Large intestine (tissue), 3 donors: ENCODE measurements around the gene RGN. TPM values are rescaled to one million over a fixed set of nuclear protein-coding genes. Genes with fewer than 3 reads are reported as not detected.
"Not testable (repeated sequence)": the region's sequence is repeated elsewhere in the genome, so short reads cannot be mapped to it uniquely, and the experiment has no call there.

Experiments used
- DNase-seq, 2 donors: peaks; one replicate each; pipeline versions ENCODE4 v3.0.0 to v3.0.0-alpha.2; 2013
- H3K27ac ChIP-seq: one replicate; pipeline ENCODE4 v1.5.1; 2013; ENCODE audit warnings: low read length
- H3K27me3 ChIP-seq: 2 replicates; pipeline ENCODE4 v1.6.1; 2013; ENCODE audit warnings: low read length; ENCODE audit not compliant: control insufficient read depth, insufficient read depth
- H3K36me3 ChIP-seq: 2 replicates; pipeline ENCODE4 v1.6.1; 2013; ENCODE audit warnings: low read length; ENCODE audit not compliant: control insufficient read depth, insufficient read depth
- H3K4me1 ChIP-seq: one replicate; pipeline ENCODE4 v1.6.1; 2013; ENCODE audit warnings: low read length; ENCODE audit not compliant: control insufficient read depth, insufficient read depth
- H3K4me3 ChIP-seq: one replicate; pipeline ENCODE4 v1.5.1; 2013; ENCODE audit warnings: low read length
- H3K9me3 ChIP-seq: one replicate; pipeline ENCODE4 v1.6.1; 2013; ENCODE audit warnings: mild to moderate bottlenecking, low read depth, low read length, moderate library complexity; ENCODE audit not compliant: control insufficient read depth
- WGBS: methylation state at CpG from one replicate; pipeline ENCODE4 v1.1.5; 2013; ENCODE audit warnings: low lambda C conversion rate; ENCODE audit not compliant: insufficient coverage; 5-methylcytosine and 5-hydroxymethylcytosine counted together
- polyA plus RNA-seq: library from polyadenylated mRNA; unstranded; fragments of 120-200 nt; gene quantifications from one replicate; pipeline ENCODE4 v1.2.1, GENCODE V29; 2013

Gene RGN
- polyA plus RNA-seq, 1 donor = 170 TPM

GRCh38 chrX:47112316-47112954, 34.2 kb downstream of the RGN start:
- Histone ChIP-seq H3K27me3 (no peaks in the 10 kb centered on the region), H3K9me3 (no peaks in the 10 kb centered on the region), H3K4me1 (no peaks in the 10 kb centered on the region), H3K27ac (no peak overlapping the region), H3K4me3 (no peak overlapping the region), H3K36me3 (no peaks in the 10 kb centered on the region)
- DNase-seq = no peak
- WGBS = no CpG with 5 or more reads among the region's 9 CpGs

DNA sequence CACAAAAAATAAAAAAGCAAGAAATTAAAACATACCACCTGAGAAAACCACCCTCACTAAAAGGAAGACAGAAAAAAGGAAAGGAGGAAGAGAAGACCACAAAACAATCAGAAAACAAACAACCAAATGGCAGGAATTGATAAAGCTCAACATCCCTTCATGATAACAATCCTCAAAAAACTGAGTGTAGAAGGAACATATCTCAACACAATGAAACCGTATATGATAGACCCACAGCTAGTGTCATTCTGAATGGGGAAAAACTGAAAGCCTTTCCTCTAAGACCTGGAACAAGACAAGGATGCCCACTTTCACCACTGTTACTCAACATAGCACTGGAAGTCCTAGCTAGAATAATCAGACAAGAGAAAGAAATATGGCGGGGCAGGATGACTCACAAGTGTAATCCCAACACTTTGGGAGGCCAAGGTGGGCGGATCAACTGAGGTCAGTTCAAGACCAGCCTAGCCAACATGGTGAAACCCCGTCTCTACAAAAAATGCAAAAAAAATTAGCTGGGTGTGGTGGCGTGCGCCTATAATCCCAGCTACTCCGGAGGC, 38.4 kb downstream of the RGN start:
- no CpG with 5 or more reads among the region's 7 CpGs for WGBS
- not testable (repeated sequence) for H3K9me3 ChIP-seq, H3K4me1 ChIP-seq, H3K27ac ChIP-seq, DNase-seq, H3K4me3 ChIP-seq, H3K36me3 ChIP-seq, H3K27me3 ChIP-seq

DNA sequence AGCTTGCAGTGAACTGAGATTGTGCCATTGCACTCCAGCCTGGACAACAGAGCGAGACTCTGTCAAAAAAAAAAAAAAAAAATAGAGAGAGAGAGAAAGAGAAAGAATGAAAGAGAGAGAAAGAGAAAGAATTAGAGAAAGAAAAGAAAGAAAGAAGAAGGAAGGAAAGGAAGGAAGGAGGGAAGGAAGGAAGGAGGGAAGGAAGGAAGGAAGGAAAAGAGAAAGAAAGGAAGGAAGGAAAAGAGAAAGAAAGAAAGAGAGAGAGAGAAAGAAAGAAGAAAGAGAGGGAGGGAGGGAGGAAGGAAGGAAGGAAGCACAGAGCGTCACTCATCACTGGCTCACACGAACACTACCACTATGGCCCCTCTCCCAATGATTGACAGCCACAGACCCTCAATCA, 46.2 kb downstream of the RGN start:
- H3K9me3 ChIP-seq, DNase-seq: not testable (repeated sequence)
- 100% methylated on average over 1 of the region's 3 CpGs for WGBS

GRCh38 chrX:47129157-47129898, 51.1 kb downstream of the RGN start:
- Histone ChIP-seq H3K27ac (peak overlapping the region; percentile 91), H3K4me3 (peak overlapping the region; percentile 77), H3K36me3 (no peaks in the 10 kb centered on the region), H3K4me1 (no peaks in the 10 kb centered on the region), H3K9me3 (no peaks in the 10 kb centered on the region), H3K27me3 (no peaks in the 10 kb centered on the region)
- WGBS = no CpG with 5 or more reads among the region's 31 CpGs
- DNase-seq = peak; percentile 92 to 98

More for the DNA sequence above, 46.2 kb downstream of the RGN start:
- not testable (repeated sequence) for H3K27ac ChIP-seq, H3K27me3 ChIP-seq, H3K36me3 ChIP-seq, H3K4me1 ChIP-seq, H3K4me3 ChIP-seq

DNA sequence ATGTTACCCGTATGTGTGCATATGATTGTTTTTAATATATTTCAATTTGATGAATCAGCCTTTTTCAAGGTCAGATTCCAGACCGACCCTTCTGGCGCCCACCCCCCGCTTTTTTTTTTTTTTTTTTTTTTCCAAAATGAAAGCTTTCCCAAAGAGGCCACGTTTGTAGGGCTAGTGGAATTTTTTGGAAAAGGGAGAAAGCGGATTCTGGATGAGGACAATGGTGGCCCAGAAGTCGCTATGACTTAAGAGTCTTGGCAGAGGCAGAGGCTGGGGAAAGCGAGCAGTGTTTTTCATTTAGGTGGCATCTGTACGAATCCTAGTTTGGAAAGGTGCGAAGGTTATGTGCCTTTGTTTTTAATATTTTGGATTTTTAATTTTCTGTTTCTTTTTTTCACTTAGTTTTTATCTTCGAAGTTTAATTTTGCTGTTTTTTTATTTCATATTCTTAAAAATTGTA, 51.7 kb downstream of the RGN start:
- Histone ChIP-seq H3K27me3 (no peaks in the 10 kb centered on the region), H3K36me3 (no peaks in the 10 kb centered on the region), H3K27ac (peak overlapping the region; percentile 91), H3K4me1 (no peaks in the 10 kb centered on the region), H3K4me3 (peak overlapping the region; percentile 77), H3K9me3 (no peaks in the 10 kb centered on the region)
- DNase-seq = no peak
- WGBS = 76% methylated on average over 3 of the region's 11 CpGs

DNA sequence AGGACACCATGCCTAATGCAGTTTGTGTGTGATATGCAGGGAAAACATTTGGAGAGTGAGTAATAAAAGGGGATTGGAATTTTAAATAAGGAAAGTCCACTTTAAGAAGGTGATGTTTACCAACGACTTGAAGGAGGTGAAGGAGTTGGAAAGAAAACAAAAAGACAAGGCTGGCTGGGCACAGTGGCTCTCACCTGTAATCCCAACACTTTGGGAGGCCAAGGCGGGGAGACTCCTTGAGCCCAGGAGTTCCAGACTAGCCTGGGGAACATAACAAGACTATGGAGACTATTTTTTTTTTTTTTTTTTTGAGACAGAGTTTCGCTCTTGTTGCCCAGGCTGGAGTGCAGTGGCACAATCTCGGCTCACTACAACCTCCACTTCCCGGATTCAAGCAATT, 55.2 kb downstream of the RGN start:
- Histone ChIP-seq H3K27ac (no peak overlapping the region), H3K4me3 (no peak overlapping the region), H3K9me3 (no peaks in the 10 kb centered on the region), H3K27me3 (no peaks in the 10 kb centered on the region), H3K4me1 (no peaks in the 10 kb centered on the region), H3K36me3 (no peaks in the 10 kb centered on the region)
- no CpG with 5 or more reads among the region's 5 CpGs for WGBS
- no peak for DNase-seq

DNA sequence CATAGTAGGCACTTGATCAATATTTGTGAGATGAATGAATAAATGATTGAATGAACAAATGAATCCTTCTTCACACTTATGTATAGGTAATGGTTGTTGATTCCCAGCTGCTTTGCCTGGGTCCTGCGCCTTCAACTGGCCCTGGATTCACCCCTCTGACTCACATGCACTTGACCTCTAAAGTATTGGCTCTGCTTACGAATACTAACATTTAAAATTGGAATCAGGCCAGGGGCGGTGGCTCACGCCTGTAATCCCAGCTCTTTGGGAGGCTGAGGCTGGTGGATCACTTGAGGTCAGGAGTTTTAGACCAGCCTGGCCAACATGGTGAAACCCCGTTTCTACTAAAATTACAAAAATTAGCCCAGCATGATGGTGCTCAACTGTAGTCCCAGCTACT, 57.4 kb downstream of the RGN start:
- WGBS = no CpG with 5 or more reads among the region's 5 CpGs
- H3K27me3 ChIP-seq, H3K27ac ChIP-seq, H3K4me3 ChIP-seq, H3K36me3 ChIP-seq, H3K9me3 ChIP-seq, H3K4me1 ChIP-seq, DNase-seq: not testable (repeated sequence)

DNA sequence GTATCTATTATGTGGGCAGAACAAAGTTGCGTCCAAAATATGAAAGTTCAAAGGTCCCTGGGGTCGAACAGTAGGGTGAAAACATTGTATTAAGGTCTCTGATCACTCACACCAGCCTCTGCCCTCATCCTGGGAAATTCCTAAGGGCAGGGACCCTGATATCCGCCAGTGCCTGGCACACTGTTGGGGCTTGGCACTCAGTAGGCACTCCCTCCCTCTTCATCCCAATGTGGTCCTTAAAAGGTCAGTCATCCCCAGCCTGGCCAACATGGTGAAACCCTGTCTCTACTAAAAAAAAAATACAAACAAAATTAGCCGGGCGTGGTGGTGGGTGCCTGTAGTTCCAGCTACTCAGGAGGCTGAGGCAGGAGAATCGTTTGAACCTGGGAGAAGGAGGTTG, 59.9 kb downstream of the RGN start:
- Histone ChIP-seq H3K27me3 (no peaks in the 10 kb centered on the region), H3K4me1 (no peaks in the 10 kb centered on the region), H3K36me3 (peaks cover 11% of the 10 kb centered on the region), H3K27ac (no peak overlapping the region), H3K4me3 (no peak overlapping the region), H3K9me3 (no peaks in the 10 kb centered on the region)
- DNase-seq = no peak
- no CpG with 5 or more reads among the region's 6 CpGs for WGBS

Other genes starting within 250 kb of the RGN start
- 12.3 TPM for gene RP2, start 241.4 kb upstream of the RGN start, polyA plus RNA-seq
- gene JADE3, start 166.0 kb upstream of the RGN start, polyA plus RNA-seq = 9.3 TPM
- 81.4 TPM for gene NDUFB11, start 66.3 kb downstream of the RGN start, polyA plus RNA-seq
- gene RBM10, start 66.8 kb downstream of the RGN start, polyA plus RNA-seq = 39.5 TPM
- 162 TPM for gene UBA1, start 115.4 kb downstream of the RGN start, polyA plus RNA-seq
- 65.2 TPM for gene CDK16, start 140.2 kb downstream of the RGN start, polyA plus RNA-seq
- 57.6 TPM for gene USP11, start 154.6 kb downstream of the RGN start, polyA plus RNA-seq